ENCODE results near the gene IQSEC1. TPM values are rescaled to one million over a fixed set of nuclear protein-coding genes. Genes with fewer than 3 reads are reported as not detected.

Gene IQSEC1
- total RNA-seq, 3 donors from 2014 or later: 26.9 to 45.4 (median 26.9) TPM

DNA sequence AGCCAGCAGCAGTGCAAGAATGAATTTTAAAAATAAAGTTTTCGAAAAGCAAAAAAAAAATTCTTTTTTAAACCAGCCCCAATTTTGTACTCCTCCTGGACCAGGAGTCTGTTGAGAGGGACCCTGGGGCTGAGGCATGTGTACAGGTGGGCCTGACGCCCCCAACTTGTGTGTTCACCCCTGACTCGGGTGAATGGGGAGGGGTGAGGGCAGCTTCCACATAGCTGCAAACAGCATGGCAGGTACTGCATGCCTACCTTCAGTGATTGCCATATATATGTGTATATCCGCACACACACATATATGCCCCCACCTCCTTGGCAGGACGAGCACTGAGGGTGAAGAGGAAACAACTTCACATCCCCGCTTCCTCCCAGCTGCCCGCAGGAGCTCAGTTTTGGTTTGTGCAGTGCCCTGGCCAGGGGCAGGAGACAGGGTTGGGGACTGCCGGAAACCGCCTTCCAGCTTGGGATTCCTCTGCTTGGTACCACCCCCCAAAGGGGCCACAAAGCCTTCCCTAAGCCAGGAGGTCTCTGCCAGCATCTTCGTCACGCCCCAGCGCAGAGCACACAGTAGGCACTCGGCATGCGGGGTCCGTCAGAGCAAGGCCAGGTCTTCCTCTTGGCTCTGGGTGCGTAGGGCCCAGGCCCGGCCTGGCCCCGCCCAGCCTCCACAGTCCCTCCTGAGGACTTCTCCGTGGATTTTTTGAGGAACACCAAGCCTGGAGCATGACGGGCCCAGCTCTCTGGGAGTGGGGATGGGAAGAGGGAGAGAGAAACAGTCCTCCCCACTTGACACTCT lies 170.0 kb downstream of the IQSEC1 start:
- Histone ChIP-seq H3K4me1 (no peaks in the 10 kb centered on the region), H3K36me3 (peaks cover 9% of the 10 kb centered on the region)
- DNase-seq (ENCODE audit: low spot score in 2 of 2): no peak

GRCh38 chr3:12902181-12902999 lies 170.8 kb downstream of the IQSEC1 start:
- peaks cover 4% of the 10 kb centered on the region for H3K36me3 ChIP-seq
- intact Hi-C loops (cut with DNase I; ENCODE audit: low total_unique reads): no loop called here

More for the DNA sequence above, 170.0 kb downstream of the IQSEC1 start:
- intact Hi-C loops (cut with DNase I; ENCODE audit: low total_unique reads): no loop called here
- Histone ChIP-seq H3K27ac (no peak overlapping the region), H3K27me3 (no peaks in the 10 kb centered on the region), H3K9me3 (no peaks in the 10 kb centered on the region), H3K4me3 (no peak overlapping the region)
- TF ChIP-seq POLR2A (IDR thresholded peaks at IDR 0.05): no peak
- TF ChIP-seq, protein P1, sequence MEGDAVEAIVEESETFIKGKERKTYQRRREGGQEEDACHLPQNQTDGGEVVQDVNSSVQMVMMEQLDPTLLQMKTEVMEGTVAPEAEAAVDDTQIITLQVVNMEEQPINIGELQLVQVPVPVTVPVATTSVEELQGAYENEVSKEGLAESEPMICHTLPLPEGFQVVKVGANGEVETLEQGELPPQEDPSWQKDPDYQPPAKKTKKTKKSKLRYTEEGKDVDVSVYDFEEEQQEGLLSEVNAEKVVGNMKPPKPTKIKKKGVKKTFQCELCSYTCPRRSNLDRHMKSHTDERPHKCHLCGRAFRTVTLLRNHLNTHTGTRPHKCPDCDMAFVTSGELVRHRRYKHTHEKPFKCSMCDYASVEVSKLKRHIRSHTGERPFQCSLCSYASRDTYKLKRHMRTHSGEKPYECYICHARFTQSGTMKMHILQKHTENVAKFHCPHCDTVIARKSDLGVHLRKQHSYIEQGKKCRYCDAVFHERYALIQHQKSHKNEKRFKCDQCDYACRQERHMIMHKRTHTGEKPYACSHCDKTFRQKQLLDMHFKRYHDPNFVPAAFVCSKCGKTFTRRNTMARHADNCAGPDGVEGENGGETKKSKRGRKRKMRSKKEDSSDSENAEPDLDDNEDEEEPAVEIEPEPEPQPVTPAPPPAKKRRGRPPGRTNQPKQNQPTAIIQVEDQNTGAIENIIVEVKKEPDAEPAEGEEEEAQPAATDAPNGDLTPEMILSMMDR (IDR thresholded peaks at IDR 0.05): no peak
- TF ChIP-seq POLR2AphosphoS5 (IDR thresholded peaks at IDR 0.05): no peak

DNA sequence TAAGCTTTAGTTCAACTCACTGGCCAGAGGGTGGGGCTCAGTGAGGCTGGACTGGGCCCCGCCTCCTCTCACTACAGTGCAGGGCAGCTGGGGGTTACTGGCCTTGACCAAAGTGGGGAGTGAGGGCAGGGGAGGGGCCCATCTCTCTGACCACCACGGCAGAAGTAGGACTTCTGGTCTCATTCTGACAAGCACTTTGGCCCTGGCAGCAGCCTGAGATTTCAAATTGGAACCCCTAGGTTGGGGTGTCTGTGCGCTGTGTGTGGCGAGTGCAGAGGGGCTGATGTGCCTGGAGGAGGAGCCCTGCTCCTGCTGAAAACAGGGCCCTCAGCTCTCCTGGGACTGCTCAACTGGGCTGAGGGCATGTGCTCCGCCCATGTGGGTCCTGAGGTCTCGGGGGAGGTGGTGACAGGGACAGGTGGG lies 171.6 kb downstream of the IQSEC1 start:
- no peaks in the 10 kb centered on the region for H3K4me1 ChIP-seq
- no peak overlapping the region for H3K4me3 ChIP-seq
- H3K27me3 ChIP-seq: no peaks in the 10 kb centered on the region
- DNase-seq (ENCODE audit: low spot score in 2 of 2): no peak
- peaks cover 4% of the 10 kb centered on the region for H3K36me3 ChIP-seq
- no peaks in the 10 kb centered on the region for H3K9me3 ChIP-seq
- no peak overlapping the region for H3K27ac ChIP-seq
- no peak for TF ChIP-seq POLR2A (IDR thresholded peaks at IDR 0.05)
- no peak for TF ChIP-seq POLR2AphosphoS5 (IDR thresholded peaks at IDR 0.05)
- TF ChIP-seq, protein P1 (IDR thresholded peaks at IDR 0.05): no peak
- intact Hi-C loops (cut with DNase I; ENCODE audit: low total_unique reads): no loop called here

More at GRCh38 chr3:12902181-12902999, 170.8 kb downstream of the IQSEC1 start:
- H3K9me3 ChIP-seq: no peaks in the 10 kb centered on the region
- no peaks in the 10 kb centered on the region for H3K4me1 ChIP-seq
- TF ChIP-seq, protein P1 (IDR thresholded peaks at IDR 0.05): no peak
- no peak for TF ChIP-seq POLR2AphosphoS5 (IDR thresholded peaks at IDR 0.05)
- TF ChIP-seq POLR2A (IDR thresholded peaks at IDR 0.05): no peak
- no peak for DNase-seq (ENCODE audit: low spot score in 2 of 2)
- no peak overlapping the region for H3K27ac ChIP-seq
- H3K27me3 ChIP-seq: no peaks in the 10 kb centered on the region
- H3K4me3 ChIP-seq: no peak overlapping the region

- no peaks in the 10 kb centered on the region for H3K9me3 ChIP-seq
- H3K4me3 ChIP-seq: no peak overlapping the region
- peaks cover 4% of the 10 kb centered on the region for H3K36me3 ChIP-seq
- H3K27ac ChIP-seq: no peak overlapping the region
- intact Hi-C loops (cut with DNase I; ENCODE audit: low total_unique reads): no loop called here
- H3K27me3 ChIP-seq: no peaks in the 10 kb centered on the region
- DNase-seq (ENCODE audit: low spot score in 2 of 2): no peak
- TF ChIP-seq POLR2AphosphoS5 (IDR thresholded peaks at IDR 0.05) (no peak), POLR2A (IDR thresholded peaks at IDR 0.05) (no peak)
- TF ChIP-seq, protein P1 (IDR thresholded peaks at IDR 0.05): no peak
- H3K4me1 ChIP-seq: no peaks in the 10 kb centered on the region
Observed at GRCh38 chr3:12900885-12901411, 172.3 kb downstream of the IQSEC1 start.

All from breast epithelium (tissue), 4 donors.